GM23248 (cell line): ENCODE measurements around the gene NFX1.

ENCODE experiments used
- EZH2 ChIP-seq: fragments of 200-600 bp; sonication (generic); IDR thresholded peaks from 2 replicates; pipeline ENCODE4 v1.6.1; 2018; ENCODE audit warnings: antibody characterized with exemption, mild to moderate bottlenecking; ENCODE audit not compliant: insufficient read depth, poor library complexity, severe bottlenecking
- EZH2phosphoT487 ChIP-seq: fragments of 200-600 bp; sonication (generic); IDR thresholded peaks from 2 replicates; pipeline ENCODE4 v1.6.1; 2018; ENCODE audit warnings: antibody characterized with exemption, moderate library complexity, mild to moderate bottlenecking, low read depth; ENCODE audit not compliant: insufficient read depth

GRCh38 chr9:33288235-33288634, 2.1 kb upstream of the NFX1 start:
- TF ChIP-seq EZH2 (no peak), EZH2phosphoT487 (no peak)
